NCI-H82 treated with DMSO at 0.1 percent for 48 hours (cell line): ENCODE data around the gene VPS26A.

ENCODE experiments used
- DNase-seq: peaks from one replicate; lab custom pipeline; 2025; ENCODE audit not compliant: unreplicated experiment; lab: John Stamatoyannopoulos, UW

Gene VPS26A

DNA sequence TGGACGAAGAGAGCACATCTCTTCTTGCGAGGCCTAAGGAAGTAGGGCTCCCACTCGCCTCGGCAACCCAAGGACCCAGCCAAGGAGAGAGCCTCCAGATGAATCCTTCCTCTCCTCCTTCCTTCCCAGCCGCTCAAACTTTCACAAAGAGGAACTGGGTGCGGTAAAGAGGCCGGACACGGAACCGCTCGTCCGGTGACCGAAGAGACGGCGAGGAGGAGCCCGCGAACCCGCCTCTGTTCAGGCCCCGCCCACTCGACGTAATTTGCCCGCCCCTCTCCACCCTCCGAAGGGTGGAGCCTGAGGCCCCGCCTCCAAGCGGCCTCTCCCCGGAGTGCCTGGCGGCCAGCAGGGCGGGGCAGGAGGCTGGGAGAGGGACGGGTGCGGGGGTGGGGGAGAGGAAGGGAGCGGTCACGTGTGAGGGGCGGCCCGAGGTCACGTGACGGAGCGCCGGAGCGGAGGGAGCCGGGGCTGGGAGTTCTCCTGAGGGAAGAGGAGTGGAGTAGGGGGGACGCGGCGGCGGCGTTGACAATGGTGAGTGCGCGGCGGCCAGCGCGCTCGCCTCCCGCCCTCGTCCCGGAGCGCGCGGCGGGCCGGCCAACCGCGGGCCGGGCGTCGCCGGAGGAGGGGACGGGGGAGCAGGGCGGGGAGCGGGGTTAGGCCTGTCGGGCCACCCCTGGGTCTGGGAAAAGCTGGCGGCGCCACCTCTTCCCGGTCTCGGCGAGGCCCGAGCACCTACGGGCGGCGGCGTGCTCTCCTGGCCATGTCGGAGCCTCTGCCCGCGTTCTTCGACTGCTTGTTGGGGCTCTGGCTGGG is at the start of gene VPS26A:
Gene VPS26A (plus strand): TSS at position 432 of the 816 bp plus-strand sequence. CDS start 100 bp downstream, at position 532.
- peak; percentile 86 for DNase-seq

DNA sequence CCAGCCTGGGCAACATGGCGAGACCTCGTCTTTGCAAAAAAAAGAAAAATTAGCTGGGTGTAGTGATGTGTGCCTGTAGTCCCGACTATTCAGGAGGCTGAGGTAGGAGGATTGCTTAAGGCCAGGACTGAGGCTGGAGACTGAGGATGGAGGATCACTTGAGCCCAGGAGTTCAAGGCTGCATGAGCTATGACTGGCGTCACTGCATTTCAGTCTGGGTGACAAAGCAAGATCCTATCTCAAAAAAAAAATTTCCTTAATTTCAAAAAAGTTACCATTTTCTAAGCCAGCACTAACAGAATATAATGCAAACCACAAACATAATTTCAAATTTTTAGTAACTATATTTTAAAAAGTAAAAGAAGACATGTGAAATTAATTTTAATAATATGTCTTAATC is 49.4 kb upstream of the VPS26A start:
- no peak for DNase-seq

DNA sequence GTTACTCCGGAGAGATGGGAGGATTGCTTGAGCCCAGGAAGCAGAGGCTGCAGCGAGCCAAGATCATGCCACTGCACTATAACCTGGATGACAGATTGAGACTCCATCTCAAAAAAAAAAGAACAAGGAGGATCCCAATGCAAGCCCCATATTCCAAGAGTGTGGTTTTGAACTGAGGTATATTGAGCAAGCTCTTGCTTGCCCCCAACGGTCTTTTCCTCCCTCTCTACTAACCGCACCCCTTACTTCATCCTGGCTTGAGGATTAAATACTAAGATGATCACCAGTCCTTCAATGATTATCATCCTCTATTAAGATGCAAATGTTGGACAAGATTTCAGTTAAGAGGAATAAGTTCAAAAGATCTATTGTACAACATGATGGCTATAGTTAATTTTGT is 48.5 kb upstream of the VPS26A start:
- no peak for DNase-seq

DNA sequence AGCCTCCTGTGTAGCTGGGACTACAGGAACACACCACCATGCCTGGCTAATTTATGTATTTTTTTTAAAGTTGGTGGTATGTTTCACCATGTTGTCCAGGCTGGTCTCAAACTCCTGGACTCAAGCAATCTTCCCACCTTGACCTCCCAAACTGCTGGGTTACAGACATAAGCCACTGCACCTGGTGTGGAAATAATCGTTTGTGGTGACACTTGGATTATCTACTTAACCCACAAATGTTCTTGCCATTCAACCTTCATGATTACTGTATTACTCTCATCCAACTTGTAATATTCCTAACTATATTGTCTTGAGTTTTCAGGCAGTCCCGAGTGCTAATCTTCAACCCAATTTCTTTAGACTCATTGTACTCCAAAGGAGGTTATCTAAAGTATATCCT is 45.7 kb upstream of the VPS26A start:
- no peak for DNase-seq

DNA sequence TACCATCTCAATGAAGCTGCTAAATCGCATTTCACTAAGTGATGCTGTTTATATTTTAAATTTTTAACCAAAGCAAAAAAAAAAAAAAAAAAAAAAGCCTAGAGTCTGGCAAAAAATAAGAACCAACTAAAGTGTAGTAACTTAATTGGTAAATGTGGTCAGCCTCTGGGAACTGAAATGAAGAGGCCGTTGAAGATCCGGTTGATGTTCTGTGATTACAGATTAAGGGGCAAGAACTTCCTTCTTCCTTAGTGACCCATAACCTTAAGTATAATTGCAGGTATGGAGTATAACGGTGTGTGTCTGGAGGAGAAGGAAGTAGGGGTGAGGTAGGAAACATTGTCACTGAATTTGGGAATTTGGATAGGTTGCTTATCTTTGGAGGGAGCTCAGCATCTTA is 43.8 kb upstream of the VPS26A start:
- DNase-seq = no peak

DNA sequence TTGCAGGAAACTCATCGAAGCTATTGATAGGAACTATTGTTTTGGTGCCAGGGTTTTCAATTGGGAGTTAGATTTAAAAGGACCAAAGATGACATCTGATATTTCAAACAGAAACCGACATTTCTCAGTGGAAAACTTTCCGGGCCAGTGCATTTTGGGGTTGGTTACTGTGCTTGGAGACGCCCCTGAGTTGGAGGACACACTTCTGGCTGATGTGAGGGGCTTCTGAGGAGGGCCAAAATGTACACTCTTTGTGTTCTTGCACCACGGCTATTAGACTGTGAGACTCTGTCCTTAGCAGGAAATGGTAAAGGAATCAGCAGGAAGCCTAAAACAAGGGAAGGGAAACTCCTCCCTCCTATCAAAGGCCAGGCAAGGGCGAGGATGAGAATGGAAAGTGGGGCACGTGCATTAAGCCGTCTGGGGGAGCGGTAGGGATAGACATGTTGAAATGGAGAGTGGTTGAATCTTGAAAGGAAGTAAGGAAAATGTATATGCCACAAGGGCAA is 37.9 kb upstream of the VPS26A start:
- DNase-seq = no peak

DNA sequence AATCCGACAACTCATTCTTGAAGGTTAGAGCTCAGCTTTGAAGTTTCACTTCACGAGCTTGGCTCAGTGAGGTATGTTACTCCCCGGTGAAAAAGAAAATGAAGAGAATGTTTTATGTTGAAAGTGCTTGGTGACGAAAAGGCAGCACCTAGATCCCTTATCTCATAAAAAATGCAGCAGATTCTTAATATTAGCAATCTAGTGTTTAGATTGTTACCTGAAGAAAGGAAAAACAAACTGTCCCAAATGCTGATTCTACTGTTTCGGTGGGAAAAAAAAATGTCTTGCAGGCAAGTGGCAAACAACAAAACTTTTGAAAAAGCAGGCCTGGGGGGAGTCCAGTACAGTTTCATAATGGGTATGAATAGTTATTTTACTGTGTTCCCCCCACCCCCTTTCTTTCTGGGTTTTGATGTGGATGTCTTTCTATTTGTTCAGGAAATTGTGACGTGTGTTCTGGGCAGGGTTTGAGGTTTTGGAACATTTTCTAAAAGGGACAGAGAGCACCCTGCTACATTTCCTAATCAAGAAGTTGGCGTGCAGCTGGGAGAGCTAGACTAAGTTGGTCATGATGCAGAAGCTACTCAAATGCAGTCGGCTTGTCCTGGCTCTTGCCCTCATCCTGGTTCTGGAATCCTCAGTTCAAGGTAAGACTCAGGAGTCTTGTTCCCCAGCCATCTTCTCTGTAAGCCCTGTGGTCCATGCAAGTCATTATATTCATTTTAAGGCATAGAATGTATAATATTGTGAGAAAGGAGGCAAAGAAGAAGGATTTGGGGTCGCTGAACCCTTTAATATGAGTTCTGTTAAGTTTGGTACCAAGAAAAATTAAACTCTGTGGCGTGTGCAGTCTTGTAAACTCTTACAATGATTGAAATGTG is 36.1 kb upstream of the VPS26A start, which contains the start of gene SRGN:
Gene SRGN (plus strand): TSS at position 514 of the 881 bp plus-strand sequence. CDS start 55 bp downstream, at position 569.
- DNase-seq = no peak

DNA sequence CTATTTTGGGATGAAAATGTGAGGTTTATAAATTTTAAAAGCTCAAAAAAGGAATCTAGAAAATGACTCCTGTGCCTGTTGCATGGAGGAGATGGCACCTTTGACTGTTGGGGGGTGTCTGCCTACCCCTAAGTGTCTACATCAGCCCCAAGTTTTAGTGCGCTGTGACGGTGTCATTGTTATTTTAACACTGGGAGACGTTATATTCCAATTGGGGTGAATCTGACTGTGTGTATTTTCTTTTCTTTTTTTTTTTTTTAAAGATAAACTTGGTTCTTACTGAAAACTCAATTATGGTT is 35.6 kb upstream of the VPS26A start:
- DNase-seq = no peak

DNA sequence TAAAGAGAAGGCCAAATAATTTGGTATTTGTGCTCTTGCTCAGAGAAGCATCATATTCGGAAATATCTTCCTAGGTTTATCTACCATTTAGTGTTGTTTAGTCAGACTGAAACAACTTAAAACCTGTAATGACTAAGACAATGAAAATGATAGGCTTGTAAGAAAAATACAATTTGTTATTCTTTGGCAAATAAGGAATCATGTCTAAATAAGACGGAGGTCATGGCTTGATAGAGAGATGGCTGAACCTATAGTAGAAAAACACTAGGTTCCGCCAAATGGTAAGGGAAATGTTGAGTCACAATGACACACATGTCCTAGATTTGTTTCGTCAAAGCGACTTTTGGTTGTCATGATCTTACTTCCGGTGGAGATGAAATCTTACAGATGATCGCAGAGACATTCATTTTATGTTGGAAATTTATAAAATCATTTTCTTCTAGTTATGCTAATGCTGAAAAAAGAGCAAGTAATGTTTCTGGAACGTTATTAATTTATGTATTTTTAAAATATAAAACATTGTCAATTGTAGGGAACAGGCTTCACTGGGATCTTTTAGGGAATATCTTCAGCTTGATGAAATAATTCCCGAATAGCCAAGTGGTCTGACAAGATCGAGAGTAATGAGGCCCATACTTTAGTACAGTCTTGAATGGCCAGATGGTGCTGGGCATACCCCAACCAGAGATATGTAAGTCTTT is 35.0 kb upstream of the VPS26A start:
- DNase-seq = no peak

DNA sequence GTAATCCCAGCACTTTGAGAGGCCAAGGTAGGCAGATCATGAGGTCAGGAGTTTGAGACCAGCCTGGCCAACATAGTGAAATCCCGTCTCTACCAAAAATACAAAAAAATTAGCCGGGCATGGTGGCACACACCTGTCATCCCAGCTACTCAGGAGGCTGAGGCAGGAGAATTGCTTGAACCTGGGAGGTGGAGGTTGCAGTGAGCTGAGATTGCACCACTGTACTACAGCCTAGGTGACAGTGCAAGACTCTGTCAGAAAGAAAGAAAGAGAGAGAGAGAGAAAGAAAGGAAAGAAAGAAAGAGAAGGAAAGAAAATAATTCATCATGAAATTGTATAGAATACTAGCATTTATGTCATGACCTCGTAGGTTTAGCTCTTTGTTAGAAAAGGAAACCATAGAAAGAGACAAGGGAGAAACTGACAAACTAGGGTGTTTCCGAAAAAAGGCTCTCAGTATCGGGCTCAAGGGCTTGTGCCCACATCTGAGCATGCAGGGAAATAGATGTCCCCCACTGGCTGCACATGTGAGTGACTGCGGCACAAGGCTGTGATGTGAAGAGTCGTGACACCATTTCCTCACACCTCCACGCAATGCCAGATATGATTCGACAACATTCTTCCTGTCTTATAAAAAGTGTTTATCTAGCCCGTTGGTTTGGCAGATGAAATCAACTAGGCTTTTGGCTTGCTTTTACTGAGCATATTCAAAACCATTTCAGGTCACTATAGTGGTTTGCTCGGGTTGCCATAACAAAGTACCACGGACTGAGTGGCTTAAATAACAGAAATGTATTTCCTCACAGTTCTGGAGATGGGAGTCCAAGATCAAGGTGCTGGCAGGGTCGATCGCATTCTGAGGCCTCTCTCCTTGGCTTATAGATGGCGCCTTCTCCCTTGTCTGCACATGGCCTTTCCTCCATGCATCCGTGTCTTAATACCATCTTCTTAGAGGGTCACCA is 34.1 kb upstream of the VPS26A start:
- no peak for DNase-seq

DNA sequence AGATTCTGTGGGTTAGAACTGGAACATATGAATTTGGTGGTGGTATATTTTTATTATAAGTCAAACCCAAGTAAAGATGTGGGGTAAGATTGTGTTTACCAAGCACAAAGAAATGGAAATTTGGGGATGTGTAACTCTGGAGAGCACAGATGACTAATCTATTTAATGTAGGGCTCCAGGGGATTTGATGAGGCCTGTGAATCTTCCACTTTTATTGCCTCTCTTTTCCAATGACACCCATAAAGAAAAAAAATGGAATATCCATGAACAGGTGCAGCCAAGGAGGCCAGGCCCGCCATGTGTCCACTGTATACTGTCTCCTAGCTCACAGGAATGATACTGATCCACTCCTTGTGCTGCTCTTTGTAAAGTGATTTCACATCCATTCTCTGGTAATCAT is 33.3 kb upstream of the VPS26A start:
- no peak for DNase-seq

DNA sequence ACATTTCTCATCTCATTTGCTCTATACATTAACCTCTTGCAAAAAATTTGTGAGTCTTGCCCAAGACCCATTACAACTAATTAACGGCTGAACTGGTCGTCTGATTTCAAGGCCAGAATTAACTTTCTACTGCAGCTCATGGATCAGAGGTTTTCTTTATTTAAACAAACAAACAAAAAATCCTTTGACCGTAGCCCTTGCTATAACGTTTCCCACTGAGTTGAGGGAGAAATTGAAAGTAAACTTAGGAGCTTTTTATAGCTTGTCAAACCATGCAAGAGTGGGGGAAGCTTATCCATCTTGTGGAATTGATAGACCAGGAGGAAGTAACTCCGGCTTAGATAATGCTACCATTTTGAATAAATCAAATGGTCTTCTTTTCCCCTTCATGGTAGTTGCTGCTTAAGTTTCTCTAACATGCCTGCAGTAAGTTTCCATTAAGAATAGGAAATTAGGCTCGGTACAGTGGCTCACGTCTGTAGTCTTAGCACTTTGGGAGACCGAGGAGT is 32.8 kb upstream of the VPS26A start:
- no peak for DNase-seq

DNA sequence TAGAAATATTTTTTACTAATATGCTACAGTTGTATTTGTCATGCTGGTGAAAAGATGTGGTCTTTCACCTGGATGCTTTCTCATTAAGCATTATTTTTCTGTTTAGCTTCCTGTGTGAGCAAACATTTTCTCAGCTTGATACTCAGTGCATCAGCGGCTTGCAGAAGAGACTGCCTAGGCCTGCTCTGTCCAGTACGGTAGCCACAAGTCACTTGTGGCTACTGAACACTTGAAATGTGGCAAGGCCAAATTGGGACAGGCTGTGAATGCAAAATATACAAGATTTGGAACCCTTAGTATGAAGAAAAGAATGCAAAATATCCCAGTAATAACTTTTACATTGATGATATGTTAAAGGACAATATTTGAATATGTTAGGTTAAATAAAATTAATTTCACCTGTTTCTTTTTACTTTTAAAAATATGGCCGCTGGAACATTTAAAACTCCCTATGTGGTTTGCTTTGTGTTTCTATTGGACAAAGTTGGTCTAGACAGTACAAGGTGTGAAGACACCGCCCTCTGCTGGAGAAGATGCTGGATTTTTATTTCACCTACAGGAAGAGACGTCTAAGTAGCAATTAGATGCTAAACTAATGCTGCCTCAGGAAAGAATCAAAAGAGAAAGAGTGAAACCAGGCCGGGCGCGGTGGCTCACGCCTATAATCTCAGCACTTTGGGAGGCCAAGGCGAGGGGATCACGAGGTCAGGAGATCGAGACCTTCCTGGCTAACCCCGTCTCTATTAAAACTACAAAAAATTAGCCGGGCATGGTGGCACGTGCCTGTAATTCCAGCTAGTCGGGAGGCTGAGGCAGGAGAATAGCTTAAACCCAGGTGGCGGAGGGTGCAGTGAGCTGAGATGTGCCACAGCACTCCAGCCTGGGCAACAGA is 30.8 kb upstream of the VPS26A start:
- peak; percentile 56 for DNase-seq

DNA sequence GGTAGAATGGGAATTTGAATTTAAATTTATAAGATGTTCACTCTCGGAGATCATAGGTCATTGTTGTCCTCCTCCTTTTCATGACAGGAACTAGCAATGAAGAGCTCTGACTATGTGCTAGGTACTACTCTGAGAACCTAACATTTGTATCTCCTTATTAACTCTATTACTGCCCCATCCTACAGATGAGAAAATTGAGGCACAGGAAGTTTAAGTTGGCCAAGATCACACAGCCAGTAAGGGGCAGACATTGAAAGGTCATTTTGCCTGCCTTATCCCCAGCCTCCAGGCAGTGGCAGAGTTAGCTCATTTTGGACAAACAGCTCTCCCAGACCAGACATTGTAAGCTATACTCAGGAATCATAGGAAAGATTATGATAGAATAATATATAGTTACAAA is 30.0 kb upstream of the VPS26A start:
- DNase-seq = no peak

DNA sequence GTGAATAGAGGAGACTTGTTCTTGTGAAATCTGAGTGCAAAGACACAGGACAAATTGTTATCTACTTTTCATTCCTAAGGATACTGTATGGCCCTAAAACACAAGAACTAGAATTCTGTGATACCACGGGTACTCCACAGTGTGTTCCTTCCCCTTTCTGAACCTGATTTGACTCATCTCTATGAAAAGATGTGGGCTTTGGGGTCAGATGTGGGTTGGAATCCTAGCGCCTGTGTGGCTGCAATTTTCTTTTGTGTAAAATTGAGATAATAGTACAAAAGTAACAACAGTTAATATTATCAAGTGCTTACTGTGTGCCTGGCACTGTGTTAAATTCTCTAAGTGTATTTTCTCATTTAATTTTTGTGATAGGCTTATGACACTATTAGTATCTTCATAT is 27.9 kb upstream of the VPS26A start:
- DNase-seq = no peak

DNA sequence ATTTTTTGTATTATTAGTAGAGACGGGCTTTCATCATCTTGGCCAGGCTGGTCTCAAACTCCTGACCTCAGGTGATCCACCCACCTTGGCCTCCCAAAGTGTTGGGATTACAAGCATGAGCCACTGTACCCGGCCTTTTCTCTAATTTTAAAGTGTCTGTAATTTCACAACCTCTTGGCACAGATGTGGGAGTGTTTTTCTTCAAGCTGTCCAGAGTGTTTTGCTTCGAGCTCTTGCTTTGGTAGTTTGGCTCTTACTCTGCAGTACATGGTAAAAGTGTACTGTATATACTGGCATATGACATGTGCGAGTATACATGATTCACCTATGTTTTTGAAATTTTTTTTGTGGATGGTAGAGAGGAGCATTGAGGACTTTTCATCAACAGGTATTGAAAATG is 26.2 kb upstream of the VPS26A start:
- no peak for DNase-seq

DNA sequence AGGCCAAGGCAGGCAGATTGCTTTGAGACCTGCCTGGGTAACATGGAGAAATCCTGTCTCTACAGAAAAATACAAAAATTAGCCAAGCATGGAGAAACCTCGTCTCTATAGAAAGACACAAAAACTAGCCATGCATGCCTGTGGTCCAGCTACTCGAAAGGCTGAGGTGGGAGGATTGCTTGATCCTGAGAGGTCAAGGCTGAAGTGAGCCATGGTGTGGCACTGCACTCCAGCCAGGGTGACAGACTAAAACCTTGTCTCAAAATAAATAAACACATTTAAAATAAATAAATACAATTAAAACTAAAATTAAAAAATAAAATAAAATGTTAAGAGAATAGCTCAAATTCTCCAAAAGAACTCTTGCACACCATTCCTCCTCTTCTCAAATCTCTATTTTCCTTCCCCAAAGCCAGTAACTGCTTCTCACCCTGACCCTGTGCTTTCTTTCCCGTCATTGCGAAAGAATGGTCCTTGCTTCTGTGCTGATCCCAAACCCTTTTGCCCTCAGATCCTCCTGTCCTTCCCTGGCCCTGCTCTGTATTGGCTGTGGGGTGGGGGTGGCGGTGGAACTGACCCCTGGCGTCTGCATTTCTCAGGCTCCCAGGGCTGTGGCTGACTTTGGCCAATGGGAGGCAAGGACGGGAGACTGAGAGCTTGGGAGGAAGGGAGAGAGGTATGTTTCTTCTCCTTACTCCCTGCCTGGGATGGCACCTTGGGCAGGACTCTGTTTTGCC is 23.7 kb upstream of the VPS26A start:
- DNase-seq = no peak

DNA sequence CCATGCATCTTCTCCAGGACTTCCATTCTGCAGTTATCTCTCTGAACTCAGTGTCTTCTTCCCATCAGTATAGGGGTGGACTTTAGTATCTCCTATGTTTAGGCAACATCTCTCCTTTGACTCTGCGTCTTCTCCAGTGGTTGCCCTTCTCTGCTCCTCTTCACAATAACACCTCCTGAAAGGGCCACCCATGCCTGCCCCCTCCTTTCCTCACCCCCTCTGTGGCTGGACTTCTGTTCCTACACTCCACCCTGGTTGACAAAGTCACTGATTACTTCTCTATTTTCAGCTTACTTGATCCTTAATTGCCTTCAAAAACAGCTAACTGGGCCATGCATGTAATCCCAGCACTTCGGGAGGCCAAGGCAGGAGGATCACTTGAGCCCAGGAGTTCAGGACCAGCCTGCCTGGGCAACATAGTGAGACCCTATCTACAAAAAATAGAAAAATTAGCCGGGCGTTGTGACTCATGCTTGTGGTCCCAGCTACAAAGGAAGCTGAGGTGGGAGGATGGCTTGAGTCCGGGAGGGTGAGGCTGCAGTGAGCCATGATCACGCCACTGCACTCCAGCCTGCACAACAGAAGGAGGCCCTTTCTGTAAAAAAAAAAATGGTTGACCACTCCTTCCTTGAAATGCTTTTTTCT is 22.4 kb upstream of the VPS26A start:
- DNase-seq = no peak
